NCI-H1092 treated with DMSO at 0.1 percent for 48 hours (cell line): ENCODE data around the gene CHIT1.

Experiments
- DNase-seq: peaks from one replicate; lab custom pipeline; 2025; lab: John Stamatoyannopoulos, UW

CHIT1 gene

GRCh38 chr1:203174324-203174985 is 55.0 kb downstream of the CHIT1 start:
- DNase-seq, result no peak

GRCh38 chr1:203173566-203173965 is 55.9 kb downstream of the CHIT1 start:
- peak; percentile 29 for DNase-seq

- DNase-seq, result no peak
Observed at GRCh38 chr1:203173011-203173555, 56.4 kb downstream of the CHIT1 start.

GRCh38 chr1:203172184-203173010 is 57.1 kb downstream of the CHIT1 start:
- peak; percentile 42 for DNase-seq

GRCh38 chr1:203171341-203172183 is 57.9 kb downstream of the CHIT1 start:
- DNase-seq, result no peak

- no peak for DNase-seq
Observed at GRCh38 chr1:203170625-203171330, 58.7 kb downstream of the CHIT1 start.

- DNase-seq, result no peak
Observed at GRCh38 chr1:203169770-203170520, 59.5 kb downstream of the CHIT1 start.

- DNase-seq, result no peak
Observed at GRCh38 chr1:203168991-203169390, 60.5 kb downstream of the CHIT1 start.

GRCh38 chr1:203168256-203168786 is 61.2 kb downstream of the CHIT1 start:
- no peak for DNase-seq

- no peak for DNase-seq
Observed at GRCh38 chr1:203167913-203168200, 61.6 kb downstream of the CHIT1 start.

- no peak for DNase-seq
Observed at GRCh38 chr1:203167026-203167912, 62.2 kb downstream of the CHIT1 start.

GRCh38 chr1:203166192-203166940 is 63.1 kb downstream of the CHIT1 start:
- no peak for DNase-seq
